Mucosa of rectum (tissue), 2 donors: ENCODE results near the gene SCGB1A1.

Experiments used
- H3K27ac ChIP-seq, 2 donors: one replicate each; pipeline ENCODE4 v1.7.0; 2013; ENCODE audit warnings: inconsistent platforms in 2 of 2, low read depth in 2 of 2, low read length in 2 of 2
- H3K27me3 ChIP-seq, 2 donors: one replicate each; pipeline ENCODE4 v1.7.0; 2013; ENCODE audit warnings: low read length in 2 of 2; ENCODE audit not compliant: control insufficient read depth in 2 of 2, insufficient read depth in 2 of 2
- H3K36me3 ChIP-seq, 2 donors: one replicate each; pipeline ENCODE4 v1.7.0; 2013; ENCODE audit warnings: low read length in 2 of 2; ENCODE audit not compliant: control insufficient read depth in 2 of 2, insufficient read depth in 2 of 2
- H3K4me1 ChIP-seq, 2 donors: one replicate each; pipeline ENCODE4 v1.7.0; 2013; ENCODE audit warnings: low read length in 2 of 2, mild to moderate bottlenecking in 1 of 2; ENCODE audit not compliant: control insufficient read depth in 2 of 2, insufficient read depth in 2 of 2
- H3K4me3 ChIP-seq, 2 donors: one replicate each; pipeline ENCODE4 v1.7.0; 2013; ENCODE audit warnings: low read length in 2 of 2
- H3K9ac ChIP-seq, 2 donors: one replicate each; pipeline ENCODE4 v1.7.0; 2013; ENCODE audit warnings: low read length in 2 of 2, low read depth in 1 of 2, mild to moderate bottlenecking in 1 of 2
- H3K9me3 ChIP-seq, 2 donors: one replicate each; pipeline ENCODE4 v1.7.0; 2013; ENCODE audit warnings: low read length in 2 of 2; ENCODE audit not compliant: control insufficient read depth in 2 of 2
- donor health status: healthy.
- donor health status: Normal muscosa, but diverticular disease.

SCGB1A1 gene

DNA sequence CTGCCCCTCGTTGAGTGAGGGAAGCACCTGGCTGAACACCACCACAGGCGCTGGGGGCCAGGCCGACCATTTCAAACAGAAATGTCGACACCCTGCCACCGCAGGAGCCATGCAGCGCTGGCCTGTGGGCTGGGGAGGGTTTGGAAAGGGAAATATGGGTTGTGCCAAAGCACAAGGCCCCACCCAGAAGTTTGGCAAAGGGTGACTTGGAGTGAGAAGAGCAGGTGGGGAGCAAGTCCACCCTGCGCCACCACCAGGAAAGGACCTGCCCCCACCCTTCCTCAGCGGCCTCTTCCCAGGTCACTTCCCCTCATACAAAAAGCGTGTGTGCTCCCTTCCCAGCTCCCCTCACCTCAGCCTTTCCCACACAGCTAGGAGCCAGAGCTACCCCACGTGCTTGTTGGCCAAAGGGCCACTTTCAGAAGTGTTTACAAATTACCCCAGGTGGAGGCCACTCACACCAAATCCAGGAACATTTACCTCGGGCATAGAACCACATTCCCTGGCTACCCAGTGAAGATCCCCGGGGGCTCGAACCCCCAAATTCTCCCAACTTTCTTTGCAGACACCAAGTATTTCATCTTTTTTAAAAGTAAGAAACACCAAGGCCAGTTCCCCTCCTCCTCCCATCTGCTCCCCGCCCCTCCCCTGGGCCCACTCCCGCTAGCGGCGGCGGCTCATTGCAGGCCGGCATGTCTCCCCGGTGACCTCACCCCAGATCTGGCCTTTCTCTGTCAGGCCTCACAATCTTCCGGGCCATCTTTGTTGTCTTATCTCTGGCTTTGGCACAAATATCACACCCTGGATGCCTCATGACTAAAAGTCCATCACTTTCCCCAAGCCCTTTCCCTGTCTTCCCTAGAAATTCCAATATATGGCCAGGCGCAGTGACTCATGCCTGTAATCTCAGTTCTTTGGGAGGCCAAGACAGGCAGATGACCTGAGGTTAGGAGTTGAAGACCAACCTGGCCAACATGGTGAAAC lies 20.5 kb upstream of the SCGB1A1 start:
- Histone ChIP-seq H3K36me3 (no peaks in the 10 kb centered on the region), H3K9ac (no peak overlapping the region), H3K4me3 (no peak overlapping the region), H3K9me3 (no peaks in the 10 kb centered on the region), H3K27me3 (no peaks in the 10 kb centered on the region), H3K27ac (peak overlapping the region; percentile 62 to 82), H3K4me1 (peaks cover 30 to 33% of the 10 kb centered on the region in 2 donors)

DNA sequence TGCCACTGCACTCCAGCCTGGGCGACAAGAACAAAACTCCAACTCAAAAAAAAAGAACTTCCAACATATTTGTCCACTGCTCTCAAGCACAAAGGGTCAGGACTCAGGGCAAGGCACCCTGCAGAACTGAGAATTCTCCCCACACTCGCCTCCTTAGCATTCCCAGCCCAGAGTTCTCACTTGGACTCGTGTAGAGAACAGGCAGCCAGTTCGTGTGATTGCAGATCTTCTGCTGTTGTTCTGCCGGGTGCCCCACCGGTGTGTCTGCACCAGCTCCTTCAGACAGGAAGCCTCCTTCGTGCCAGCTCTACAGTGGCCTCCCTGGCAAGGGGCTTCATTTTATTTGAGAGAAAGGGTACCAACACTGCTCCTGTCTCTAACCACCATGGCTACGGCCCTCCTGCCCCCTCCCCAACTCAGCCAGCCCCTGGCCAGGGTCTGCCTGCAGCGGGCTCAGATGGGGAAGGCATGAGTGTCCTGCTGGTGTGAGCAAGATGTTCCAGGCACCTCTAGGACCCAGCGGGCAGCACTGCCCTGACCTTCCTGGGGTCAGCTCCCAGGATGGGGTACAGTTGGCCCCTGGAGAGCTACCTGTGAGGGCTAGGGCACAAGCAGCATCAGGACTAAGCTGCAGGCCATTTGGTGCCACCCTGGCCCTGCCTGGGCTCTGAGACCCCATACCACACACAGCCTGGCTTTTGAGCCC lies 19.5 kb upstream of the SCGB1A1 start:
- H3K27me3 ChIP-seq: no peaks in the 10 kb centered on the region
- peak overlapping the region; percentile 24 to 26 for H3K9ac ChIP-seq
- peaks cover 28 to 30% of the 10 kb centered on the region in 2 donors for H3K4me1 ChIP-seq
- H3K36me3 ChIP-seq: no peaks in the 10 kb centered on the region
- no peak overlapping the region for H3K4me3 ChIP-seq
- peak overlapping the region; percentile 62 to 82 for H3K27ac ChIP-seq
- no peaks in the 10 kb centered on the region for H3K9me3 ChIP-seq

DNA sequence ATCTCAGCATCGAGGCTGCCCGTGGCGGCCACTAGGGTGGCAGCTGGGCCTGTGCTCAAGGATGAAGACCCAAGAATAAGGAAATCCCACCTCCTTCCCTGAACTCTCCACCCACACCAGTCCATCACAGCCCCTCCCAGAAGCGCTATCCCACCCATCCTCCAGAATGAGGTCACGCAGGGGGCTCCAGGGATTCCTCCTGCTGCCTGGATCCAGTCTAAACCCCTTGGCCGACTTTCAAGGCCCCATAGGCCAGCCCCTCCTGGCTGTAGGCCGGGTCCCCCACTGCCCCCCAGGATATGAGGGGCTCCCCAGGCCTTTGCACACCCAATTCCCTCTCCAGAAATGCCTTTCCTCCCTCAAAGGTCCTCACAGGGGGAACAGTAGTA lies 19.0 kb upstream of the SCGB1A1 start:
- Histone ChIP-seq H3K9ac (peak overlapping the region; percentile 24 to 26), H3K36me3 (no peaks in the 10 kb centered on the region), H3K9me3 (no peaks in the 10 kb centered on the region), H3K4me3 (no peak overlapping the region), H3K27ac (peak overlapping the region; percentile 62 to 82), H3K27me3 (no peaks in the 10 kb centered on the region), H3K4me1 (peaks cover 28 to 30% of the 10 kb centered on the region in 2 donors)

DNA sequence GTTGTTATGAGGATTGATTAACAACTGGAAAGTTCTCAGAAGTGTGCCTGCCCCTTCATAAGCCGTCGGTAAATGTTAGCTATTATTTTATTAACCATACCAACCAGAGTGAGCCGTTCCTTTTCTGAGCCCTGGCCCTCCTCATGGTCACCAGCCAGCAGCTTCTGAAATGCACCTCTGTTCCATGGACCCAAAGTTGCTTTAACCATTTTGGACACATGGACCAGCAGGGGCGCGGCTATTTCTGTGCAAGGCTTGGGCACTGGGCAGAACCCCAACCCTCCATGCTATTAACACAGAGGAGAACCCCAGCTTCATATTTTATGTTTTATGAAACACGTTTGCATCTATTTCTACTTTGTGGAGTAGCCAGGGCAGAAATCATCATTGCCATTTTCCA lies 18.6 kb upstream of the SCGB1A1 start:
- H3K9me3 ChIP-seq: no peaks in the 10 kb centered on the region
- H3K36me3 ChIP-seq: no peaks in the 10 kb centered on the region
- no peak overlapping the region for H3K4me3 ChIP-seq
- H3K9ac ChIP-seq: peak overlapping the region in 1 of 2 donors; percentile 13
- H3K4me1 ChIP-seq: peaks cover 25 to 30% of the 10 kb centered on the region in 2 donors
- peak overlapping the region; percentile 62 to 82 for H3K27ac ChIP-seq
- no peaks in the 10 kb centered on the region for H3K27me3 ChIP-seq

DNA sequence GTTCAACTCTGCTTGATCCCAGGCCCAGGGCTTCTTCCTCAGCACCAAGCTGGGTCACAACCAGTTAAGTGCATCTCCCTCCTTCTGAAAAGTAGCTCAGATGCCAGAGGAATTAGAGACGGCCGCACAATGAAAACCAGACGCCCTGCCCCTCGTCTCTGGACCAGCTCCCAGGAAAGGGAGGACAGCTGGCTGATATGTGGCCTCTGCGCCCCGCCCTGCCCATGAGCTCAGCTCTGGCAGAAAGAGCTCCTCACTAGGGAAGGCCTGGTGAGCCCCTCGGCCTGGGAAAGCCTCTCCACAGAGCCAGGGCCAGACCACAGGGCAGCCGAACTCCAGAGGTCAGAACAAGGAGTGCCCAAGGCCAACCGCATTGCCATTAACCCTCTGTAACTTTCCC lies 18.1 kb upstream of the SCGB1A1 start:
- Histone ChIP-seq H3K9ac (peak overlapping the region in 1 of 2 donors; percentile 13), H3K27ac (peak overlapping the region; percentile 62 to 82)

DNA sequence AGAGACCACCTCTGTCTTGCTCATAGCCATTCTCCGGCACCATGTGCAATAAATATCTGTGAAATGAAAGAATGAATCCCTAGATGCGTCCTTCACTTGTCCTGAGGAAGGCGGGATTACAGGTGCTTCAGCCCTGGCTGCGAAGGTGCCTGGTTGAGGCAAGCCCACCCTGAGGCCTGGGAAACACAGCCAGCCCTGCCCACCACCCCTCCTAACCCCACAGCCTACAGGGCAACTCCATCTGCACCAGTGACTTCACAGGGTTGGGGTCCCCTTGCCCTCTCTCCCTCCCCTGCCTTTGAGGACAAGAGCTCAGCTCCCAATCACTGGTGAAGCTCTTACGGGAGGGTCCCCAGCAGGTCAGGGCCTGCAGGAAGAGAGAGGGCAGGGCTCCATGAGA lies 17.5 kb upstream of the SCGB1A1 start:
- Histone ChIP-seq H3K4me1 (peaks cover 24 to 30% of the 10 kb centered on the region in 2 donors), H3K4me3 (no peak overlapping the region), H3K27me3 (no peaks in the 10 kb centered on the region), H3K9me3 (no peaks in the 10 kb centered on the region), H3K36me3 (no peaks in the 10 kb centered on the region), H3K27ac (peak overlapping the region; percentile 46 to 62), H3K9ac (peak overlapping the region in 1 of 2 donors; percentile 13)

More for the DNA sequence above, 18.1 kb upstream of the SCGB1A1 start:
- Histone ChIP-seq H3K27me3 (no peaks in the 10 kb centered on the region), H3K36me3 (no peaks in the 10 kb centered on the region), H3K4me1 (peaks cover 24 to 30% of the 10 kb centered on the region in 2 donors), H3K4me3 (no peak overlapping the region), H3K9me3 (no peaks in the 10 kb centered on the region)

DNA sequence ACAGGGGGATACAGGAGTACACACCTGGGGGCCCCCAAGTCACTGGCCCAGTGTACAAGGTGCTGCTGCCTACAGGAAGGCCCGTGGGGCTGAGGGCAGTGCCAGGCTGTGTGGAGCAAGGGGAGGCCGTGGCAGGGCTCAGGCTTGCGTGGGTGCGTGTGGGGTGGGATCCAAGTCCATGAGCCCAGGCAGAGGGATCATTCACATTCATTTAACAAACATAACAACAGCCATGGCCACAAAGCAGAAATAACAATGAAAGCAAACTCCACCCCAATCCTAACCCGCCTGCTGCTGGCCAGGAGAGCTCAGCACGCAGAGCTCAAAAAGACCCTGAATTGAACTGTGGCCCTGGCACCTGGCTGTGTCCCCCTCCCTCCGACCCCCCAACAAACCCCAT lies 17.0 kb upstream of the SCGB1A1 start:
- Histone ChIP-seq H3K4me3 (no peak overlapping the region), H3K9ac (no peak overlapping the region), H3K27ac (peak overlapping the region; percentile 6 to 46), H3K4me1 (peaks cover 24 to 30% of the 10 kb centered on the region in 2 donors), H3K27me3 (no peaks in the 10 kb centered on the region), H3K36me3 (no peaks in the 10 kb centered on the region), H3K9me3 (no peaks in the 10 kb centered on the region)

DNA sequence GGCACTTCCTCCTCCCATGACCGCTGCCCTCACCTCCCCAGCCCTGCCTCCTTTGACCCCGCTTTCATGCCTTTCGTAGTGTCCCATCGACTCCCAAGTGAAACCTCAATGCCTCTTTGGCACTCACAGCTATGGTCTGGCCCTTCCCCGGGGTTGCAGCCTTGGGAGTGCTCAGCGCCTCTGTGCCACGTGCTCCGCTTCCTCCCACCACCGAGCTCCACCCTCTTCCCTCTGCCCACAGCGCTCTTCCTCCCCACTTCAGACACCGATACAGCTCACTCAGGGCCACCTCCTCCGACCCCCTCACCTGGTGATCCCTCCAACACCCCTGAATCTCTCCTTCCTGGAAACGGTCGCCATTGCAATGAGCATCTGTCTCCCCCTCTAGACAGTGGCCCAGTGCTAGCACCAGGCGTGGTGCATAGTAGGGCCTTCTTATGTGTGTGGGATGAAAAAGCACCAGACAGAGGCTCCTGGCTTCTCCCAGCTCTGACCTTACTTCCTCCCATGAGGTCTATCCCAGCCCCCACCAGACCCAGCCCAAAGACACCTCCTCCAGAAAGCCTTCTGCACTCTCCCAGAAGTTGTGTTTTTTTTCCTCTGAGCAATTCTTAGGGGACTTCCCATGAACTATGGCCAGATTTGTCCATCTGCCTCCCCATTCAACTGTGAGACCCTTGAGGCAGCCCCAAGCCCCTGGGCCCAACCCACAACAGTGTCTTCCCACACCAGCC lies 16.4 kb upstream of the SCGB1A1 start:
- Histone ChIP-seq H3K4me3 (peak overlapping the region in 1 of 2 donors; percentile 29), H3K9me3 (no peaks in the 10 kb centered on the region), H3K27ac (peak overlapping the region; percentile 6 to 46), H3K4me1 (peaks cover 24 to 30% of the 10 kb centered on the region in 2 donors), H3K36me3 (no peaks in the 10 kb centered on the region), H3K9ac (no peak overlapping the region), H3K27me3 (no peaks in the 10 kb centered on the region)

DNA sequence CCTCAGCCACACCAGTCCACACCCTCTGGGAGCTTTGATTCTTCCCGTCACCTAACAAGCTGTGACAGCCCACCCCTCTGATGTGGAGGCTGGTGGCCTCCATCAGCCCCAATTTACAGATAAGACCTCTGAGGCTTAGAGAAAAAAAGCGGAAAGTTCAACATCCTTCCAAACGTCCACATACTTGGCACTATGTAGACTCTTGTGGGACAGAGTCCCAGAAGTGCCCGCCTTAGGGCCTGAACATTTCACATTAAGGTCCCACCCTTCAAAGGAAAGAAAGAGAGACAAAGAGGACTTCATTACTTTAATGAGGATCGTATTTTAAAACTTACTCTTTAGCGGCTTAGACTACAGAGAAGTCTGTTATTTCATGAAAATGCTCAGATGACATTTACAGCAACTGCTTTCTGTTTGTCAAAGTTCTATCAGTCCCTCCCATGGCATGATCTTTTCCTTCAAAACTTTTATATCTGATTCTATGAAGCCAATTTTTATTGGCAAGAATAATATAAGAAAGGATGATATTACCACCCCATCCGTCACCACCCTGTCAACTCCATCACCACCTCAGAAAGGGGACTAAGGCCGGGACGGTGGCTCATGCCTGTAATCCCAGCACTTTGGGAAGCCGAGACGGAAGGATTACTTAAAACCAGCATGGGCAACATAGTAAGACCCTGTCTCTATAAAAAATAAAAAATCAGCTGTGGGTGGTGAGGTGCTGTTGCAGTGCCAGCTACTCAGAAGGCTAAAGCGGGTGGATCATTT lies 15.7 kb upstream of the SCGB1A1 start:
- Histone ChIP-seq H3K36me3 (no peaks in the 10 kb centered on the region), H3K27me3 (no peaks in the 10 kb centered on the region), H3K4me1 (peaks cover 24 to 30% of the 10 kb centered on the region in 2 donors), H3K4me3 (no peak overlapping the region), H3K9ac (no peak overlapping the region), H3K9me3 (no peaks in the 10 kb centered on the region), H3K27ac (peak overlapping the region in 1 of 2 donors; percentile 11)
